Neural cell (in vitro differentiated cells): ENCODE data around the gene BHLHE23. TPM values are rescaled to one million over a fixed set of nuclear protein-coding genes. Genes with fewer than 3 reads are reported as not detected.

Experiments
- H2AFZ ChIP-seq: fragments of 200-600, 300-800 bp; sonication (generic), shearing (Covaris generic); 2 replicates; pipeline ENCODE4 v1.6.0; 2014; ENCODE audit warnings: low read depth, mild to moderate bottlenecking, antibody characterized with exemption, low read length, moderate library complexity
- H3F3A ChIP-seq: fragments of 200-600 bp; shearing (Covaris generic); 2 replicates; pipeline ENCODE4 v1.6.1; 2016; ENCODE audit warnings: mild to moderate bottlenecking, moderate library complexity, mixed read lengths, antibody characterized with exemption, low read length; ENCODE audit not compliant: insufficient read depth, poor library complexity, severe bottlenecking
- H3K27ac ChIP-seq: fragments of 200-600, 300-800 bp; sonication (generic), shearing (Covaris generic); 2 replicates; pipeline ENCODE4 v1.5.1; 2014; ENCODE audit warnings: mild to moderate bottlenecking, low read length, moderate library complexity
- H3K27me3 ChIP-seq: fragments of 300-800, 200-600 bp; sonication (generic), shearing (Covaris generic); 2 replicates; pipeline ENCODE4 v1.6.0; 2014; ENCODE audit warnings: mild to moderate bottlenecking, low read depth, low read length, moderate library complexity; ENCODE audit not compliant: insufficient read depth
- H3K36me3 ChIP-seq: fragments of 300-800, 200-600 bp; sonication (generic), shearing (Covaris generic); 2 replicates; pipeline ENCODE4 v1.5.1; 2014; ENCODE audit warnings: mild to moderate bottlenecking, antibody characterized with exemption, low read length, moderate library complexity; ENCODE audit not compliant: insufficient read depth
- H3K4me2 ChIP-seq: fragments of 300-800, 200-600 bp; sonication (generic), shearing (Covaris generic); 2 replicates; pipeline ENCODE4 v1.6.0; 2014; ENCODE audit warnings: mild to moderate bottlenecking, low read length
- H3K4me3 ChIP-seq: fragments of 300-800, 200-600 bp; sonication (generic), shearing (Covaris generic); 2 replicates; pipeline ENCODE4 v1.5.1; 2014; ENCODE audit warnings: mild to moderate bottlenecking, low read length, moderate library complexity
- H3K79me2 ChIP-seq: fragments of 200-600 bp; shearing (Covaris generic); replicated peaks from 2 replicates; pipeline ENCODE4 v1.6.0; 2014; ENCODE audit warnings: mild to moderate bottlenecking, low read length, moderate library complexity; ENCODE audit not compliant: insufficient read depth
- H3K9ac ChIP-seq: fragments of 300-800, 200-600 bp; sonication (generic), shearing (Covaris generic); 2 replicates; pipeline ENCODE4 v1.6.1; 2016; ENCODE audit warnings: mild to moderate bottlenecking, low read length, mixed read lengths
- H3K9me2 ChIP-seq: fragments of 200-600 bp; shearing (Covaris generic); 2 replicates; pipeline ENCODE4 v1.6.1; 2016; ENCODE audit warnings: mild to moderate bottlenecking, low read length, mixed read lengths; ENCODE audit not compliant: insufficient read depth
- H3K9me3 ChIP-seq: fragments of 200-600, 300-800 bp; sonication (generic), shearing (Covaris generic); 2 replicates; pipeline ENCODE4 v1.6.1; 2016; ENCODE audit warnings: mild to moderate bottlenecking, mixed run types, low read length, moderate library complexity, mixed read lengths
- H4K20me1 ChIP-seq: fragments of 200-600 bp; shearing (Covaris generic); 2 replicates; pipeline ENCODE4 v1.6.1; 2016; ENCODE audit warnings: mild to moderate bottlenecking, mixed run types; ENCODE audit not compliant: insufficient read depth
- CTCF ChIP-seq: fragments of 450-650 bp; IDR thresholded peaks from 2 replicates; pipeline ENCODE4 v1.5.1; 2014; ENCODE audit warnings: antibody characterized with exemption, mild to moderate bottlenecking, moderate library complexity; ENCODE audit not compliant: poor library complexity, severe bottlenecking
- EP300 ChIP-seq: fragments of 450-650 bp; conservative IDR thresholded peaks from 2 replicates; pipeline ENCODE4 v1.6.1; 2014; ENCODE audit warnings: antibody characterized with exemption, mild to moderate bottlenecking, moderate library complexity; ENCODE audit not compliant: poor library complexity, severe bottlenecking
- EZH2 ChIP-seq: fragments of 200-600, 300-800 bp; shearing (Covaris generic), sonication (generic); IDR thresholded peaks from 2 replicates; pipeline ENCODE4 v1.6.1; 2014; ENCODE audit warnings: antibody characterized with exemption, low read length, borderline replicate concordance, mild to moderate bottlenecking; ENCODE audit not compliant: insufficient read depth, poor library complexity, severe bottlenecking
- MXI1 ChIP-seq: fragments of 450-650 bp; conservative IDR thresholded peaks from 2 replicates; pipeline ENCODE4 v1.6.1; 2014; ENCODE audit warnings: antibody characterized with exemption, mild to moderate bottlenecking; ENCODE audit not compliant: poor library complexity, severe bottlenecking
- POLR2AphosphoS5 ChIP-seq: IDR thresholded peaks from 2 replicates; pipeline ENCODE4 v1.6.1; 2012
- RAD21 ChIP-seq: fragments of 450-650 bp; conservative IDR thresholded peaks from 2 replicates; pipeline ENCODE4 v1.6.1; 2014; ENCODE audit warnings: antibody characterized with exemption, mild to moderate bottlenecking, moderate library complexity
- REST ChIP-seq: IDR thresholded peaks from 2 replicates; pipeline ENCODE4 v1.6.1; 2012; ENCODE audit warnings: borderline replicate concordance
- SMC3 ChIP-seq: fragments of 450-650 bp; conservative IDR thresholded peaks from 2 replicates; pipeline ENCODE4 v1.6.1; 2014; ENCODE audit warnings: antibody characterized with exemption, mild to moderate bottlenecking, moderate library complexity; ENCODE audit not compliant: poor library complexity
- TAF1 ChIP-seq: IDR thresholded peaks from 2 replicates; pipeline ENCODE4 v1.6.1; 2012; ENCODE audit warnings: low read depth
- polyA plus RNA-seq: library from polyadenylated mRNA; depleted of rRNA; stranded (reverse); fragments of >200 nt; gene quantifications from 2 replicates; pipeline ENCODE4 v1.2.3, GENCODE V29; 2014

The BHLHE23 gene
- polyA plus RNA-seq, 1 donor from 2014 or later: not detected

GRCh38 chr20:63051186-63051860, 44.6 kb upstream of the BHLHE23 start:
- Histone ChIP-seq H3K4me3 (no peak overlapping the region), H3K9me2 (no peaks in the 10 kb centered on the region), H3K9me3 (no peaks in the 10 kb centered on the region), H3K79me2 (no peaks in the 10 kb centered on the region), H3K27me3 (no peaks in the 10 kb centered on the region), H4K20me1 (no peaks in the 10 kb centered on the region), H2AFZ (no peak overlapping the region), H3K4me2 (no peak overlapping the region), H3K9ac (no peak overlapping the region), H3K27ac (no peak overlapping the region), H3K36me3 (no peaks in the 10 kb centered on the region), H3F3A (no peaks in the 10 kb centered on the region)
- TF ChIP-seq CTCF: no peak
- no peak for TF ChIP-seq POLR2AphosphoS5
- no peak for TF ChIP-seq SMC3
- no peak for TF ChIP-seq TAF1
- no peak for TF ChIP-seq MXI1
- TF ChIP-seq EP300: no peak
- TF ChIP-seq REST: no peak

- H3K9ac ChIP-seq: no peak overlapping the region
- H3K27me3 ChIP-seq: no peaks in the 10 kb centered on the region
- H3K36me3 ChIP-seq: no peaks in the 10 kb centered on the region
- H3K9me2 ChIP-seq: no peaks in the 10 kb centered on the region
- H3K4me3 ChIP-seq: no peak overlapping the region
- no peak overlapping the region for H2AFZ ChIP-seq
- H3K4me2 ChIP-seq: no peak overlapping the region
- H3K79me2 ChIP-seq: no peaks in the 10 kb centered on the region
- H3K27ac ChIP-seq: no peak overlapping the region
- H3F3A ChIP-seq: no peaks in the 10 kb centered on the region
- no peaks in the 10 kb centered on the region for H4K20me1 ChIP-seq
- no peaks in the 10 kb centered on the region for H3K9me3 ChIP-seq
- TF ChIP-seq EZH2 (no peak), CTCF (no peak), POLR2AphosphoS5 (no peak), TAF1 (no peak), RAD21 (no peak), MXI1 (no peak), SMC3 (no peak), REST (no peak), EP300 (no peak)
Measured at GRCh38 chr20:63050406-63050805, 43.6 kb upstream of the BHLHE23 start.
